Transverse colon (tissue), 4 donors: ENCODE results near the gene TRIM56. TPM values are rescaled to one million over a fixed set of nuclear protein-coding genes. Genes with fewer than 3 reads are reported as not detected.
"Not testable (repeated sequence)": the region's sequence is repeated elsewhere in the genome, so short reads cannot be mapped to it uniquely, and the experiment has no call there.

ENCODE experiments used
- DNase-seq: peaks from one replicate; pipeline ENCODE4 v3.0.0-alpha.2; 2019
- H3K27ac ChIP-seq, 4 donors: fragments of 200-600 bp; sonication (generic); 2 replicates each; pipeline ENCODE4 v1.5.1; 2016 to 2018; ENCODE audit warnings: inconsistent platforms in 4 of 4
- H3K27me3 ChIP-seq: fragments of 200-600 bp; sonication (generic); 2 replicates; pipeline ENCODE4 v1.5.1; 2017; ENCODE audit warnings: inconsistent platforms
- H3K36me3 ChIP-seq, 4 donors: fragments of 200-600 bp; sonication (generic); 2 replicates each; pipeline ENCODE4 v1.5.1; 2017 to 2019; ENCODE audit warnings: inconsistent platforms in 4 of 4
- H3K4me1 ChIP-seq, 4 donors: fragments of 200-600 bp; sonication (generic); 2 replicates each; pipeline ENCODE4 v1.5.1; 2017 to 2020; ENCODE audit warnings: inconsistent platforms in 4 of 4
- H3K4me3 ChIP-seq, 4 donors: fragments of 200-600 bp; sonication (generic); 1 replicate in 1 of 4; 2 replicates in 3 of 4; pipeline versions ENCODE4 v1.5.1 to v1.6.1; 2017 to 2019; ENCODE audit warnings: inconsistent platforms in 4 of 4
- H3K9me3 ChIP-seq, 2 donors: fragments of 200-600 bp; sonication (generic); 2 replicates each; pipeline ENCODE4 v1.5.1; 2017 to 2019; ENCODE audit warnings: inconsistent platforms in 2 of 2
- EP300 ChIP-seq: sonication (generic); formaldehyde crosslinking; IDR thresholded peaks from one replicate; pipeline ENCODE4 v1.6.1; 2017; ENCODE audit warnings: antibody characterized with exemption, low read depth
- POLR2A ChIP-seq: fragments of 450-650 bp; IDR thresholded peaks from one replicate; pipeline ENCODE4 v1.6.1; 2016; ENCODE audit warnings: antibody characterized with exemption, mild to moderate bottlenecking, moderate library complexity
- POLR2AphosphoS5 ChIP-seq, 3 donors: sonication (generic); formaldehyde crosslinking; IDR thresholded peaks; one replicate each; pipeline ENCODE4 v1.6.1; 2016; ENCODE audit warnings: antibody characterized with exemption in 3 of 3
- WGBS, 2 donors: methylation state at CpG; one replicate each; pipeline ENCODE4 v1.1.5; 2018; ENCODE audit warnings: low coverage in 1 of 2; 5-methylcytosine and 5-hydroxymethylcytosine counted together
- in situ Hi-C, 4 donors: fragments of 200-750 bp; cut with MboI; loops; one replicate each; pipeline versions ENCODE4 v1.15.0 to v1.15.1; 2017; ENCODE audit warnings: low sequenced_read_pairs in 3 of 4, low pct_ligation_motif_present in 1 of 4, low pct_unique_long_range_greater_than_20kb in 1 of 4
- intact Hi-C: fragments of 100-400 bp; cut with DNase I; formaldehyde crosslinking; loops from one replicate; pipeline ENCODE4 v1.15.1; 2023; ENCODE audit warnings: low total_unique reads
- total RNA-seq, 4 donors: library from RNA; depleted of rRNA; stranded (reverse); fragments of >200 nt; gene quantifications; one replicate each; pipeline ENCODE4 v1.1.0, GENCODE V29; 2016
- TF ChIP-seq, protein P1 (sequence below), 5 experiments: fragments of 200-600 bp in 3 of 5; fragments of 450-650 bp in 2 of 5; sonication (generic) in 3 of 5; IDR thresholded peaks; 1 replicate in 2 of 5; 2 replicates in 3 of 5; pipeline ENCODE4 v1.5.1; 2016 to 2017; ENCODE audit warnings: antibody characterized with exemption in 5 of 5, inconsistent platforms in 3 of 5, mild to moderate bottlenecking in 2 of 5, moderate library complexity in 1 of 5

The TRIM56 gene
- total RNA-seq, 4 donors from 2014 or later, result 23.8 to 50.0 (median 35.1) TPM

DNA sequence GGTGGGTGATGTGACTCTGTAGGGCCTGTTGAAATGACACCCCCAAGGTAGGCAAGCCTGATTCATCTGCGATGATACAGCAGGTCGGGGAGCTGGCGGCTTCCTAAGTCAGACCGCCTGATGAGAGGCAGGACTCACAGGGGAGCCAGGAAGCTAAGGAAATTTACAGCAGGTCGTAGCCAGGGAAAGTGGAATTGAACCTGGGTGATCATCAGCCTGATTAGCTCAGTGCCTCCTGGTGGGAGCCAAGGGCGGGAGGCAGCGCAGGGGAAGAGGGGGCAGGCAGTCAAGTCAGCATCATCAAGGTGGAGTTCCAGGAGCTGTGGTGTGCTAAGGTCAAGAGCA, 18.5 kb upstream of the TRIM56 start:
- TF ChIP-seq, protein P1, sequence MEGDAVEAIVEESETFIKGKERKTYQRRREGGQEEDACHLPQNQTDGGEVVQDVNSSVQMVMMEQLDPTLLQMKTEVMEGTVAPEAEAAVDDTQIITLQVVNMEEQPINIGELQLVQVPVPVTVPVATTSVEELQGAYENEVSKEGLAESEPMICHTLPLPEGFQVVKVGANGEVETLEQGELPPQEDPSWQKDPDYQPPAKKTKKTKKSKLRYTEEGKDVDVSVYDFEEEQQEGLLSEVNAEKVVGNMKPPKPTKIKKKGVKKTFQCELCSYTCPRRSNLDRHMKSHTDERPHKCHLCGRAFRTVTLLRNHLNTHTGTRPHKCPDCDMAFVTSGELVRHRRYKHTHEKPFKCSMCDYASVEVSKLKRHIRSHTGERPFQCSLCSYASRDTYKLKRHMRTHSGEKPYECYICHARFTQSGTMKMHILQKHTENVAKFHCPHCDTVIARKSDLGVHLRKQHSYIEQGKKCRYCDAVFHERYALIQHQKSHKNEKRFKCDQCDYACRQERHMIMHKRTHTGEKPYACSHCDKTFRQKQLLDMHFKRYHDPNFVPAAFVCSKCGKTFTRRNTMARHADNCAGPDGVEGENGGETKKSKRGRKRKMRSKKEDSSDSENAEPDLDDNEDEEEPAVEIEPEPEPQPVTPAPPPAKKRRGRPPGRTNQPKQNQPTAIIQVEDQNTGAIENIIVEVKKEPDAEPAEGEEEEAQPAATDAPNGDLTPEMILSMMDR (IDR thresholded peaks at IDR 0.05), result no peak
- in situ Hi-C loops (loop anchor here in 2 of 4 donors (5.0 to 25.0 kb wide), 2 partner anchors 105 to 280 kb away; no protein-coding TSS in a partner anchor), intact Hi-C loops (no loop called here)
- no peaks in the 10 kb centered on the region for H3K36me3 ChIP-seq
- DNase-seq, result no peak
- 70 to 87% methylated on average over 3 to 7 of the region's 7 CpGs for WGBS, 2 donors
- H3K4me3 ChIP-seq, result no peak overlapping the region
- H3K27ac ChIP-seq, result no peak overlapping the region
- H3K4me1 ChIP-seq, result no peaks in the 10 kb centered on the region
- H3K9me3 ChIP-seq, result no peaks in the 10 kb centered on the region
- peaks cover 46% of the 10 kb centered on the region for H3K27me3 ChIP-seq

DNA sequence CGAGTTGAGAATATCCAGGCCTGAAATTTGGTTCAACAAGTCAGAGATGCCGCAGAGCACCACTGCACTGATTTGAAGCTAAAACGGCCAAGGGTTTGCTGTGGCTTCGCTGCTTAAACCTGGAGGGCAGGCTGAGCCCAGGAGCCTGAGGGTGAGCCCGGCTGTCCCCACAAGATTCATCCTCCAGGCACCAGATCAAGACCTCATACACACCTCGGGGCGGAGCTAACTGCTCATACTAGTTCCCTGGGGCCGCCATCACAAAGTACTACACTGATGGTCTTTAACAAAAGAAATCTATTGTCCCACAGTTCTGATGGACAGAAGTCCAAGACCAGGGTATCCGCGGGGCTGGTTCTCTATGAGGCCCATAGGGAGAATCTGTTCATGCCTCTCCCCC, 16.9 kb upstream of the TRIM56 start:
- Histone ChIP-seq H3K9me3 (no peaks in the 10 kb centered on the region), H3K4me1 (no peaks in the 10 kb centered on the region), H3K36me3 (no peaks in the 10 kb centered on the region), H3K27ac (no peak overlapping the region), H3K27me3 (peaks cover 44% of the 10 kb centered on the region), H3K4me3 (no peak overlapping the region)
- in situ Hi-C loops, result loop anchor here in 2 of 4 donors (5.0 to 25.0 kb wide), 2 partner anchors 106 to 281 kb away; no protein-coding TSS in a partner anchor
- no peak for TF ChIP-seq POLR2AphosphoS5 (IDR thresholded peaks at IDR 0.05)
- TF ChIP-seq EP300, result no peak
- TF ChIP-seq, protein P1 (IDR thresholded peaks at IDR 0.05), result no peak
- TF ChIP-seq POLR2A, result no peak
- DNase-seq, result no peak
- intact Hi-C loops, result no loop called here
- WGBS, 2 donors, result 78% methylated on average over 10 of the region's 10 CpGs; no CpG with 5 or more reads in 1 of the 2 donors

DNA sequence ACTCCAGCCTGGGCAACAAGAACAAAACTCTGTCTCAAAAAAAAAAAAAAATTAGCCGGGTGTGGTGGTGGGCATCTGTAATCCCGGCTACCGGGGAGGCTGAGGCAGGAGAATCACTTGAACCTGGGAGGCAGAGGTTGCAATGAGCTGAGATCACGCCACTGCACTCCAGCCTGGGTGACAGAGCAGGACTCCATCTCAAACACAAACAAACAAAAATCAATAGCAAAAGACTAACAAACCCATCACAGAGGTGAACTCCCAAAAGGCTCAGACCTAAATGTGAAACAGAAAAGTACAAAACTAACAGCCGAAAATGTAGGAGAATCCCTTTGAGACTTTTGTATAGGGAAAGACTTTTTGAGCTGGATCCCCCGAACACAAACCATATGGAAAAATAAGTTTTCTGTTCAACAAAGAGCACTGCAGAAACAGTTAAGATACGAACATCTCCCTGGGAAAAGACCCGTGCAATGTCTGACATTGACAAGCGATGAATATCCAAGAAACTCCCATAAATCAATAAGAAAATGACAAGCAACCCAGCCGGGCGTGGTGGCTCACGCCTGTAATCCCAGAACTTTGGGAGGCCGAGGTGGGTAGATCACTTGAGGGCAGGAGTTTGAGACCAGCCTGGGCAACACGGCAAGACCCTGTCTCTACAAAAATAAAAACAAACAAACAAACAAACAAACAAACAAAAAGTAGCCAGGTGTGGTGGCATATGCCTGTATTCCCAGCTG, 13.7 kb upstream of the TRIM56 start:
- H3K27ac ChIP-seq, H3K4me1 ChIP-seq, H3K36me3 ChIP-seq, H3K4me3 ChIP-seq, H3K9me3 ChIP-seq, DNase-seq: not testable (repeated sequence)
- H3K27me3 ChIP-seq, result peaks cover 17% of the 10 kb centered on the region
- intact Hi-C loops (loop anchor here (5.0 kb wide), 1 partner anchor 971 kb away; no protein-coding TSS in a partner anchor), in situ Hi-C loops (loop anchor here in 1 of 4 donors (25.0 kb wide), 1 partner anchor 284 kb away; no protein-coding TSS in a partner anchor)
- WGBS, 2 donors, result 63 to 70% methylated on average over 14 of the region's 14 CpGs

DNA sequence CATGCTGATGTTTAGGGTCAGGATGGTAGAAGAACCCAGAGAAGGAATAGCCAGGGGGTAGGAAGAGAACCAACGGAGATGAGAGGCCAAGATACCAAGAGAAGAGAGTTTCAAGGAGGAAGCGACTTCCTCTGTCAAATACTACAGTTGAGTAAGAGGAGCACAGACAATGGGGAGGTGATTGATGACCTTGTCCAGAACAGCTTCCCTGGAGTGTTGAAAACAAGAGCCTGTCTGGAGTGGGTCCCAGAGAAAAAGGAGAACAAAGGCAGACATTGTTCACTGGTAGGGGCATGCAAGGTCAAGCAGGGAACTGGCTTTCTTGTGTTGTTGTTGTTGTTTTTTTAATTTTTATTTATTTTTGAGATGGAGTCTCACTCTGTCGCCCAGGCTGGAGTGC, 9.6 kb upstream of the TRIM56 start:
- 75 to 80% methylated on average over 2 to 3 of the region's 3 CpGs for WGBS, 2 donors
- intact Hi-C loops (loop anchor here (5.0 kb wide), 1 partner anchor 183 kb away; no protein-coding TSS in a partner anchor), in situ Hi-C loops (no loop called here)
- Histone ChIP-seq H3K27ac (no peak overlapping the region), H3K4me1 (peaks cover 0 to 5% (median 0%) of the 10 kb centered on the region in 4 donors), H3K4me3 (no peak overlapping the region), H3K36me3 (no peaks in the 10 kb centered on the region), H3K9me3 (no peaks in the 10 kb centered on the region), H3K27me3 (peaks cover 8% of the 10 kb centered on the region)
- TF ChIP-seq POLR2AphosphoS5 (IDR thresholded peaks at IDR 0.05) (no peak), POLR2A (no peak), EP300 (no peak)
- TF ChIP-seq, protein P1 (IDR thresholded peaks at IDR 0.05), result no peak
- no peak for DNase-seq

DNA sequence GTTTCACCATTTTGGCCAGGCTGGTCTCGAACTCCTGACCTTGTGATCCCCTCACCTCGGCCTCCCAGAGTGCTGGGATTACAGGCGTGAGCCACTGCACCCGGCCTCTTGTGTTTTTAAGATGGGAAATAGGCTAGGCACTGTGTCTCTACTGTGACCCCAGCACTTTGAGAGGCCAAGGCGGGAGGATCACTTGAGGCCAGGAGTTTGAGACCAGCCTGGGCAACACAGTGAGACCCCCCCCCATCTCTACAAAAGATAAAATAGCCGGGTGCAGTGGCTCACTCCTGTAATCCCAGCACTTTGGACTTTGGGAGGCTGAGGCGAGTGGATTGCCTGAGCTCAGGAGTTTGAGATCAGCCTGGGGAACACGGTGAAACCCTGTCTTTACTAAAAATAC, 9.1 kb upstream of the TRIM56 start:
- H3K36me3 ChIP-seq, H3K27me3 ChIP-seq, H3K27ac ChIP-seq, DNase-seq, H3K9me3 ChIP-seq, in situ Hi-C loops, H3K4me1 ChIP-seq, H3K4me3 ChIP-seq: not testable (repeated sequence)
- 73% methylated on average over 8 of the region's 8 CpGs; no CpG with 5 or more reads in 1 of the 2 donors for WGBS, 2 donors
- intact Hi-C loops, result loop anchor here (5.0 kb wide), 1 partner anchor 184 kb away; no protein-coding TSS in a partner anchor
